NCI-H1048 (cell line): ENCODE measurements around the gene TMEM132D.

Experiments used
- DNase-seq: peaks from one replicate; lab custom pipeline; 2025; lab: John Stamatoyannopoulos, UW

Gene TMEM132D

DNA sequence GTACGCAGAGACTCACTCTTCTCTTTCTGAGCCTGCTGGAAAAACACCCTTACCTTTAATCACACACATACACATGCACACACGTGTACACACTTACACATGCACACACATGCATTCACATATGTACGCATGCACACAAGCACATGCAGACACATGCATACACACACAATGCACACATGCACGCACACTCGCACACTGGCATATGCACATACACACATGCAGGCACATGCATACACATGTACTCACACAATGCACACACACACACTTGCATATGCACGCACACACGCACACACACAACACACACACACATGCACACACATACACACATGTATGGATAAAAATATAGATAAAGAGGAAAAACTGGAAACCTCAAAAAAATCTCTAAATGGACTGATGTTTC, 801.6 kb downstream of the TMEM132D start:
- DNase-seq, result no peak

DNA sequence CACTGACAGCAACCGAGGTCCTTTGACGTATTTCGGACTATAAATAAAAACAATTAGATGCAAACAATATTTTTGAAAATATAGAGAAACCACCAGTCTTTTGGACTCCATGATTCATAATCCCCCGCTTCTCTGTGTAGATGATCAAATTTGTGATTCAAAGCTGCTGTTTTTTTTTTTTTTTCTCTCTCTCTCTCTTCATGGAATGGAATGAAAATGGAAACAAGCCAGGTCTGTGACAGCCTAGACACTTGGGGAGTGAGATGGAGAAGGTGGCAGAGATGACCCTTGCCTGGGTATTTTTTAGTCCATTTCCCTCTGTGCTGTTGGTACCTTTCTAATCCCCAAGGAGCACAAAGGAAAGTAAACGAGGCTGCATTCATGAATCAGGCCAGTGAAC, 802.0 kb downstream of the TMEM132D start:
- no peak for DNase-seq

DNA sequence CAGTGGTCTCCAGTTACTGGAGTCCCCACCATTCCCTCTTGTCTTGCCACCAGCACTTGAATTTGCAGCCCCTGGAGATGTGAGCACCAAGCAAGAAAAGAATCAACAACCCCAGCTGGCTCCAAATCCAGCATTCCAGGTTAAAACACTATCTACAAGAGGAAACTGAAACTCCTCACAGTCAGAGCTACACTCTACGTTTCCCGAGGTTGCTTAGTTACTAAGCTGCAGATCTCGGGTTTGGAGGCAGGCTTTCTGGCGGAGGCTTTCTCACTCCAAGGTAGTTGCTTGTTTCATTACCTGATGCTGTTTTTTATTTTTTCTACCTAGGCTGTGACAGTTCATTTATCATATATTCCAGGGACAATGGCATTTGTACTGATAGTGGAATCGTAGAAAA, 802.4 kb downstream of the TMEM132D start:
- DNase-seq, result no peak

DNA sequence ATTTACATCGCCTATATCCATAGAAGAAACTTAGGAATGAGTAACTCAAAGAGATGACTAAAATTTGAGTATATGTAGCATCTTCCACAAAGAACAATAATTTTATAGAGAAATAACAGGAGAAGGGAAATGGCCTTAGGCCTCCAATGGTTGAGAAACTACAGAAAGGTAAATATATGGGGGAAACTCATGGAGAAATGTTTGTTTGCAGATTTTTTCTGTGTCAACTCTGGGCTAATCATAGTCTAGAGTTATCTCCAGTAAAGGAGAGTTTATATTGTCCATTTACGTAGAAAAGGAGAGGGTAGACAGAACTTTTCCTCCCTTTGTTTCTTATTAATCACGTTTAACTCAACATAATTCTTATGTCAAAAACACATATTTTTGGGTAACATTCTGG, 806.4 kb downstream of the TMEM132D start:
- DNase-seq, result no peak

DNA sequence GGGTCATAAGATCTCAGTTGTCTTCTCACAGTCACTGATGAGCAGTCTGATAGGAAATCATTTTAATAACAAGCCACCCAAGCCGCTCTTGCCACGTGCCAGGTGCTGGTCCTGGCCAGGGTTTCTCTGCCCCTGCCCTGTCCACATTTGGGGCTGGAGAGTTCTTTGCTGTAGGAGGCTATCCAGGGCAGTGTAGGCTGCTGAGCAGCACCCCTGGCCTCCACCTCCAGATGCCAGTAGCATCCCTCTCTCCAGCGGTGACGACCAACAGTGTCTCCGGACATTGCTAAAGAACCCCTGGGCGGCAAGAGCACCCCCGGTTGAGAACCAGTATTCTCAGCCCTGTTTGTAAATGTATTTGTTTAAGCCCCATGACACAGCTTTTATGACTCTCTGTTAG, 806.9 kb downstream of the TMEM132D start:
- no peak for DNase-seq

DNA sequence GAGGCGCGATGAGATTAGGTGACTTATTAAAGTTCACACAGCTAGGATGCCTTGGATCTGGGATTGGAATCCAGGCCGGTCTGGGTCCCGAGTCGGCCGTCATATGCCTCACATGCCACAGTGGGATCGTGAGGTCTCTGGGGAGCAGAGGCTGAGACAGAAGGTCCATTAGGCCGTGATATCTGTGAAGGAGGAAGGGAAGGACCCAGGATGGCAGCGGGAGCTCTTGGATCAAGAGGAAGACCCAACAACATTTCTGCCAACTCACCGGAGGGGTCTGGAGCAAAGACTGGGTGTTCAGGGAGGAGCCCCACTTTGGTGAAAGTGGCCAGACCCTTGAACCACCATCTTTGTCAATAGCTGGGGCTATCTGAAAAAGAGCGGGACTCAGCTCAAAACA, 807.6 kb downstream of the TMEM132D start:
- DNase-seq, result no peak

DNA sequence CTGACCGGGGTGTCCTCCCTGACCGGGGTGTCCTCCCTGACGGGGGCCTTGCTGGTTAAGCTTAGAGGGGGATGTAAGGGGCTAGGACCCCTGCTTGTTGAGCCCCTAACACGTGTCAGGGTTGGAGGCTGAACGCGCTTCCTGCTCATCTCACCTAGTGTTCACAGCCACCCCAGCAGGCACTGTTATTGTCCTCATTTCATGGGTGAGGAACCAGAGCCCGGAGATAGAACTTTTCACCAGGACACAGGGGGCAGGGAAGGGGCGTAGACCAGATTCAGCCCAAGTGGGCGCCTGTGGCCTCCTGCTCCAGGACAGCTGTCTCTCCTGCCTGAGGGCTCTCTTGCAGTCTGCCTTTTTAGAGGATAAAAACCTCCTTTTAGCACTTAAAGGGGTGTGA, 814.2 kb downstream of the TMEM132D start:
- DNase-seq, result no peak

DNA sequence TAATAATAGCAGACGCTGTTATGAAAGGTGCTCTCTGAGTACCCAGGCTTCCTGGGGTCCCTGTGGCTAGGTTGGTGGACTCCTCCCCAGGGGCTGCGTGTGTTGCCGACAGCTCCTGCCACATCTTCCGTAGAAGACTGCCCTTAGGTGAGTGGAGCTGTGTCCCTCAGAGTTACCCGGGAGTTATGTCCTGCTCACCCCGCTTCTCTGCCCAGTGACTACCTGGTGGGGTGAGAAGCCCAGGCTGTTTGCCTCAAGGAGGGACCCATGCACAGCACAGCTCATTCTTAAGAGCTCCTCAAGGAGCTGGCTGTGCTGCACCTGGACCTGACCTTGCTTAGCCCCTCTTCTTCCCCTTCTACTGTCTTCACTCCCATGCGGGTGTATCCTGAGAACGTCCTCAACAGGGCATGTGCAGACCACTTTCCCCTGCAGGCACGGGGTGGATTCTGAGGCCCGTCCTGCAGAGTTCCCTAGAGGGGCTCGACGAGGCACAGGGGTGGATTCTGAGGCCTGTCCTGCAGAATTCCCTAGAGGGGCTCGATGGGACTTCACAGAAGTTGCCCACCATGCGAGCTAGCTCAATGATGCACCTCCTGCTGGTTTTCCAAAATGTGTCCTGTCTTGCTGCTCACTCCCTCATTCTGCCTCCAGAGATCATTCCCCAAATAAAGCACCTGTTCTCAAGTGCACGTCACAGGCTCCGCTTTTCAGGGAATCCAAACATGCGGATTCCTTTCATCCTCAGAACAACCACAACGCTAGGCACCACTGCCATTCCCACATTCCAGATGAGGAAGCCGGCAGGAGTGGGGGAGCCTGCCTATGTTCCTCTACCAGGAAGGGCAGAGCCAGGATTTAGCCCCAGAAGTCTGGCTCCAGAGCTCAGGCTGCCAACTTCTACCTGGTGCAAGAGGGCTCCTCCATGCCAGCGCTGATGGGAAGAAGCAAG, 818.7 kb downstream of the TMEM132D start:
- DNase-seq, result no peak

DNA sequence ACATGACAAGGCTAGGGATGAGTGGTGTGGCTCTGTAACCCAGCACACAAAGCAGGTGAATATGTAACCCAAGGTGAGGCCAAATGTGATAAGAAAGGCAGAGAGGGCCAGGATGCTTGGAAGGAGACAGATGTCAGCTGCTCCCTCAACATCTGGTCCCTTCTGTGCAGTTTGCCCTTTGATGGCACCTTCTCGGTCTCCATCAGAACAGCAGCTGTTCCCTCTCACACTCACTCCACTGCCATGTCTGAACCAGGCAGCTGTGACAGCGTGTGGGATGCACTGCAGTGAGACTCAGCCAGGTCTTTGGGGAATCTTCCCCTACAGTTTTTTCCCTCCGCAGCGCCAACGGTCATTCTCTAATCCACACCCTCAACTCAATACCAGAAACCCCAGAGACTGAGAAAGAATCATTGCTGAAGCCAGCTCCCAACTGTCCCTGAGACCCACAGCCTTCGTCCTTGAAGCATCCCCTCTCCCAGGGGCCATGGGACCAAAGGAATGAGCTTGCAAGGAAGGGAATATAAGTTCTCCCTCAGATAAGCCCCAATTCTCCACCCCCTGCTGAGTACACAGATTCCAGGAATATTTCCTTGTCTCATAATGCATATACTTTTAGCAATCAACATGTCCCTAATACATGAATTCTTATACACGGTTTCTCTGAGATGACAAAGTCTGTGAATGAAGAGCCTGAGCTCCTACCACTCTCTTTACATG, 820.5 kb downstream of the TMEM132D start:
- DNase-seq, result no peak

DNA sequence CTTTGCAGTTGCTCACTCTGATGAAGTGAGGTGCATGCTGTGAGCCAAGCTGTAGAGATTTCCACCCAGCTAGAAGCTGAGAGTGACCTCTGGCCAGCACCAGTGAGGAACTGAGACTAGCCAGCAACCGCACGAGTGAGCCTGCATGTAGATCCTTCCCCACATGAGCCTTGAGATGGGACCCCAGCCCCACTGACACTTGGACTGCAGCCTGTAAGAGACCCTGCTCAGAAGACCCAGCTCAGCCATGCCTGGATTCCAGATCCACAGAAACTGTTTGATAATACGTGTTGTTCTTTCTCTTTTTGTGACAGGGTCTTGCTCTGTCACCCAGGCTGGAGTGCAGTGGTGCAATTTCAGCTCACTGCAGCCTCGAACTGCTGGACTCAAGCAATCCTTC, 821.4 kb downstream of the TMEM132D start:
- DNase-seq, result no peak

DNA sequence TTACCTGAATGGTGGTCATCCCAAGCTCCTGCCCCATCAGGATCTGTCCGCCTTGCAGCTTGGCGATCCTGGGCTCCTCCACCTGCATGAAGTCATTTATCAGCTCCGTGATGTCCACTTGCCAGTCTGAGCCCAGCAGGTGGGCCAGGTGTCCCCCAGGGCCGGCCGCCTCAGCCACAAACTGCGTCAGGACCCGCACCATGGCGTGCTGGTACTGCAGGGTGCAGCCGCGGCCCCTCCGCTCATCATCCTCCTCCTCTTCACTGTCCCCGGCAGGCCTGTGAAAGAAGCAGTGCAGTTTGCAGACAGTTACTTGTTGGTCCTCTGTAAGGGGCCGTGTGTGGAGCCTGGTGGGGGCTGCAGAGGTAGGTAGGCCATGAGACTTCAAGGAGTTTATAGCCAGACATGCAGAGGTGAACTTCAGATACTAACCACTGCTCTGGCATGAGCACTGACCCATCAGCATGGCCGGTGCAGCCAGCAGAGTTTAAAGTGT, 822.0 kb downstream of the TMEM132D start:
- DNase-seq, result no peak

DNA sequence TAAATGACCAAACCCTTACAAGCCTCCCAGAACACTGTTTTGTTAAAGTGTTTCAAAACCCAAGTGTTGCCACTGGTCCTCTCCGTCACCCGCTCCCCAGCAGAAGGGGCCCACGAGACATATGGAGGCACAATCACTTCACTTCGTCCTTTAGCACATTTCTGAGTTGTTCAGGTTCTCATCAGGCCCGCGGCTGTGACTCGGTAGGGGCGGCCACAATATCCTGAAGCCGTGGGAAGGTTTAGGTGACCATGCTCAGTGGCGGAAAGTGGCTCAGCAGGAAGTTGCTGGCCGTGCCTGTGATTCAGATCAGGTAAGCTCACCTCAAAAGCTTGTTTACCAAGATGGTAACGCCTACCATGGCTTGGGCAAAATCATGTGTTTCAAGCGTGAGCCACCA, 823.0 kb downstream of the TMEM132D start:
- no peak for DNase-seq

DNA sequence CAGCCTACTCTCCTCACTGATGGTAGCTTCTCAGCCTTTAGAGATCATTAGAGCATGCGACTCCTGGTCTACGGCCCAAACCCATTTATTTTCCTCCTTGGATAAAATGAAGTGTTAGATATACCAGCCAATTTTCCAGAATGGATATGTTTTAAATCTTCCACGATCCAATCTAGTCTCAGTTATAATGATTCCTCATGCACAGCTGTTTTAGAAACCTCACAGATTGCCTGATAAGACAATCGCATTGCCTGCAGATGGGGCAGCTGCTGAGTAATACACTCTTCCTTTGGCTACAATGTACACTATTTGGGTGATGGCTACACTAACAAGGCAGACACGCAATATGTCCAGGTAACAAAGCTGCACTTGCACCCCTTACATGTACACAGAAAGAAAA, 823.4 kb downstream of the TMEM132D start:
- DNase-seq, result no peak

DNA sequence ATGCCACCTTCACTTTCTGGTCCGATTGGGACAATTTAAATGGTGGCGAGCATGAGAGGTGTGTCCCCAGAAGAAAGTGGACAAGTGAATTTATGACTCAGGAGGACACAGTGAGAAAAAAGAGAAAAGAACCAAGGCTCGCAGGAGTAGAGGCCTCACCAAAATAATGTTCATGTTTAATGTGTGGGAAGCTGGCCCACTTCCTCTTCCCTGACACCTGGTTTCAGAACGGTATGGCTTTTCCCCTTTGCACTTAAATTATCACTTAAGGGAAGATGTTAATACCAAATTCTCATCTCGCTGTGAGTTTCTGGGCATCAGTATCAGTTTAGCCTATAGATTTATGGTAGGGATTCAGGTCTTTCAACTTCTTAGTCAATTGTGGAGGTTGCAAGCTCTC, 824.1 kb downstream of the TMEM132D start:
- no peak for DNase-seq

DNA sequence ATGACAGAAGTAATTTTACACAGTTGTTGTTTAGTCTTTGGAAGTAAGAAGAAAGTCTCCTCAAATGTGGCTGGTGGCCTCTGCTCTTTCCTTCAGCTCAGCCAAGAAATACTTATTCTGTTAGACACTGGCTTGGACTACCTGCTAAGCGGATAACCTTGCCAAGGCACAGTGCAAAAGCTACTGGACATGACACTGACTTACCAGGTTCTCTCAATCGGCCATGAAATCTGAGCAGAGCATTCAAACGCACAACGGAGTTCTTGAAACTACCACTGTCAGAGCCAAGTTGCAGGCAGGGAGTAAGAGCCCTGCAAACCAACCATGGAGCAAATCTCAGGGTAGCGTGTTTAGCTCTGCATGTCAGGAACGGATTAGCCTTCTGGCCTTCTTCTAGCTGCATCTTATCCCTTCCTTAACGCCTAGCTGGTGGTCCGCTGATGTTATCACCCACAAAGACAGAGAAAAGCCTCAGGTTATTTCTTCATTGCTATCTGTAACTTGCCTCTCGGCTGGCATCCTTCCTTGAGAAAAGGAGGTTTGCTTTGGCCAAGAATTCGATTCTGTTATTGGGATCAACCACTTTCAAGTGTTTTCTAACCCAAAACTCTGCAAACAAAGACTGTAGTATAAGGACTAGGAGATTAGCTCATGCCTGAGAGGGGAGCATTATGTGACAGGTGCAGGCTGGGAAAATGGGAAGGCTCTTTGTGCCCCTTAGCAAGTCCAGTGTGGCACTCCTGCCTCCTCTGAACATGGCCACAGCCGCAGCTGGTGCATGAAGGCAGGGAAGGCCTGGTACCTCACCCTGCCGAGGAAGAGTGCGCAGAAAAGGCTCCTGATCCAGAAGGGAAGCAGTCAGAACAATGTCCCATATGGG, 827.1 kb downstream of the TMEM132D start:
- DNase-seq, result no peak

DNA sequence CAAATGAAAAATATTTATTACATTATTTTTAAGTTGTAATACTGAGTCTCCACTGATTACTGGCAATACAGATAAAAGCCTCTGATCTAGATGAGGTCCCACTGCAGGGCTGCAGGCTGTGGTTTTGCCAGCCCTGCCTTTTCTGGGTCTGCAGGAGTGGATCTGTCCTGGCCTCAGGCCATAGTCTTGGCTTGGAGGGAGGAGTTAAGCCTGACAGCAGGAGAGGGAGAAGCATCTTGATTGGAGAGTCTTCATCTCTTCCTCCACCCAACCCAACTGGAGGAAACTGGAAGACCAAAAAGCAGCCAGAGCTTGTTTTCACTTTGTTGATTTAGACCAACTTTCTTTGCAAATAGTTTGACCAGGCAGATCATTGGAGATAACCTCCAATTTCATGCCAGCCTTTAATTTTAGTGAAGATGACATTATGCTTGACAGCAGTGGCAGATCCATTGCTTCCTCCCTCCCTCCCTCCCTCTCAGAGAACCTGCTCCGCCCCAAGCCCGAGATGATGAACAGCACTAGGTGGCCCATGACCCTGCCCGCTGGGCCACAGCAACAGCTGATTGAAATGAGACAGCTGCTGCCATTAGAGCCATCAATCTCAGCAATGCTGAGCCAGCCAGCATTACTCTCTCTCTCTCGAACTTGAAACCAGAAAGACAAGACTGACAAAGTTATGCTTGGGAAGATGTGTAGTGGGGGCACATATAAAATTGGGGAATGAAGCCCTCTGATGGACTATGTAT, 828.2 kb downstream of the TMEM132D start:
- DNase-seq, result no peak

DNA sequence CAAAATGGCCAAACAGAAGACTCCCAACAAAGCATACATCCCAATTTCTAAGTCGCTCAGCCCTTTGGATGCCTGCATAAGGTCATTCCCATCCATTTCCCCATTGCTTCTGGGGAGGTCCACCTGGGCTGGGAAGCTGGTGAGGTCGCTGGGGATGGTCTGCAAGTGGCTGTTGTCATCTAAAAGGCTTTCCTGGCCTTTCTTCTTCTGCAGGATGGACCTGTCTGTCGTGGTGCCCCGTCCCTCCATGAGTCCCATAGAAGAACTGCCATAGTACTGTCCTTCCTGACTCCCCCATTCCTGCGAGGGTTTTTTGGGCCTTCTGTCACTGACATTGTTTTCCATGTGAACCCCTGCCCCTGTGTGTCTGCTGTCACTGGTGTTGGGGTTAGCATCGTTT, 829.4 kb downstream of the TMEM132D start:
- DNase-seq, result no peak

DNA sequence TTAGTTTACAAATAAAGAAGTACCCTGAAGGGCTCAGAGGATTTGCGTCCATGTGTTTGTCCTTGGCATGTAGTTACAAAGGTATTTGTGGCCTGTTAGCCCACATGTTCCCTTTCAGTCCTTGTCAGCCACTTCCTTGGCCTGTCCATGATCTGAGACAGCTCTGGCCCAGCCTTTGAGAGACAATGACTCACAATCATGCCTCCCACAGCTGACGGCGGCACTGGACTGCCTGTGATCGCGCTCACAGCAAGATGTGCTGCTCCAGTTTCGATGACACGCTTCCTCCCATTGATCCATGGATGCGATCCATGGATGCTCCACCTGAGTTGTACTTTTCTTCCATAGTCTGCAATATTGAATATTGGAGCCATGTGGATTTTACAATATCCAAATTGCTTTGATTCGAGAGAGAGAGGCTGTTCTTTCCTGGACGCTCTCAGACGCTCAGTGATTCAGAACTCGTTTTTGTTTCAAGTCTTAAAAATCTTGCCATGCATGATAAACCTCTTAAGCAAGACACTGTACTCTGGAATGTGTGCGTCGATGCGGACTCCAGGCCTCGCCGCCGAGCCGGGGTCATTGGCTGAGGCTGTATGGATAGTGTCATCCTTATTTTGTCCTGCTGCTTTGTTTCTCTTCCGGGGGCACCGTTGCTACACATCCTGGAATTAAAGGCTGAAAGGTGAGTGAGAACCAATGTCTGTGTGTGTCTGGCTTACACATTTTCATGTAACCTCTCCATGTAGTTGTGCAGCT, 830.5 kb downstream of the TMEM132D start:
- no peak for DNase-seq

DNA sequence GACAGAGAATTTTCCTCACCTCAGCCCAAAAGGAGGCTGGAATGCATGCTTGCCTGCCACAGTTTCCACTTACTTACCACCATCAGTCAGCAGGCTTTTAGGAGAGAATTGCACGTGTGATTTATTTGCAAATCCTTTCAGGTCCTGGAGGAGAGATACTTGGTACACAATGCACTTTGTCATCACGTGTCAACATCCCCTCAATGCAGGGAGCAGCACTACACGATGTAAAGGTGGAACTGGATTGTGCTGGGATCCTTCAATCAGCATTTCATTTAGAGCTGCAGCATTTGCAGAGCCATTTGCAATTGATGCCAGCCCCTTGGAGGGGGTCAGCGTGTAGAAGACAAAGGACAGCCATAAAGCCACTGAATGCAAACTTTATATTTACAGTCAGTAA, 832.5 kb downstream of the TMEM132D start:
- DNase-seq, result no peak

DNA sequence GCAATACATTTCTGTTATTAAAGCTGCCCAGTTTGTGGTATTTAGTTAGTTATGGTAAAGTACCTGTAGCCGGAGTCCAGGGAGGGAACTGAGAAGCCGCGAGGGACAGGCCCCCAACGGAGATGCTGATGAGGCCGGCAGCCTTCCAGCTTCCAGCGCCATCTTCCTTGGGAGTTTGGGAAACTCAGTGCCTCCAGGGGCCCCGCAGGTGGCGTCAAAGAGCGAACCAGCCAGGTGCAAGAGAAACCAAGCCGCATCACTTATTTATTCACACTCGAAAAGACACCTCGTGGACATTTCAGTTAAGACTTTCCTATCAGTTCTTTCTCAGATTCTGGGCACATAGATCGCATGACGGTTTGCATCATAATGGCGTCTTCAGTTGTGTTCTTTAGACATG, 833.9 kb downstream of the TMEM132D start:
- DNase-seq, result no peak

DNA sequence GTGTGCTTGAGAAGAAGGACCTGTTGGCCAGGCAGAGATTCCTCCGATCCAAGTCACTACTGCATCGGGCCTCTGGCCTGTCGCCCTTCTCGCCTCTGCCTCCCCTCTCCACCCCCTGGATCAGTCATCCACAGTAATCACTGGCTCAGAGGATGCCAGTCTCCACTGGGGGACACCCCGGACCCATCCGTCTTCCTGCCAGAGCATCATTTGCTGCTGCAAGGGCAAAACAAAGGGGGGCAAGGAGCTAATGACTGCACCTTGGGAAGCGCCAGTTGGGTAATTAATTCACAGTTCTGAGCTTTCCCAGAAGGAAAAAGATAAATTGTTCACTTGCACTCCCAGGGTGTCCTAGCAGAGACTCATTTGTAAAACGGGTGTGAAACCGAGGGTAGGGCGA, 835.1 kb downstream of the TMEM132D start:
- DNase-seq, result no peak
